K562 (cell line): ENCODE data around the gene ESPN. TPM values are rescaled to one million over a fixed set of nuclear protein-coding genes. Genes with fewer than 3 reads are reported as not detected.

Experiments
- ATAC-seq: fragments of 200-7000 bp; cut with Tn5 transposase; 3 replicates; pipeline ENCODE4 v1.9.1; 2020; ENCODE audit warnings: moderate library complexity
- BruUV-seq: library from RNA; stranded (reverse); fragments of 400-500 nt; replicated peaks from 2 replicates; lab custom pipeline; 2021; lab: Mats Ljungman, UMichigan
- CTCF ChIA-PET: fragments of 300-600 bp; formaldehyde crosslinking; extraction: SDS; loops from one replicate; lab custom pipeline; 2021; ENCODE audit warnings: low intra/inter-chr PET ratio; lab: Yijun Ruan, JAX
- POLR2A ChIA-PET: fragments of 300-600, 350-650 bp; sonication (Branson Sonifier 250); formaldehyde crosslinking; extraction: SDS; loops from one replicate; lab custom pipeline; 2021; ENCODE audit warnings: antibody characterized with exemption, inconsistent platforms; lab: Yijun Ruan, JAX
- DNase-seq, 4 experiments: peaks; one replicate each; pipeline versions ENCODE4 v3.0.0 to v3.0.0-alpha.2; 2011 to 2018; ENCODE audit warnings: low spot score in 3 of 4, mixed read lengths in 3 of 4; ENCODE audit errors: extremely low read depth in 1 of 4
- FAIRE-seq: peaks from 2 replicates; lab custom pipeline; 2011; peaks lifted over from hg19 to GRCh38; lab: Jason Lieb, UNC
- H2AFZ ChIP-seq: 2 replicates; pipeline ENCODE4 v1.6.0; 2011; ENCODE audit warnings: low read depth, low read length, control low read depth, inconsistent platforms
- H3K27ac ChIP-seq: fragments of 200-600 bp; 3 replicates; pipeline ENCODE4 v1.8.0; 2011; ENCODE audit warnings: low read depth, mild to moderate bottlenecking, control low read depth, inconsistent platforms, low read length, moderate library complexity, mixed read lengths; ENCODE audit errors: extremely low read depth
- H3K27me3 ChIP-seq, 2 experiments: fragments of 300-600 bp in 1 of 2; 2 replicates in 1 of 2; 3 replicates in 1 of 2; pipeline versions ENCODE4 v1.6.0 to v1.8.0; 2011; ENCODE audit warnings: inconsistent platforms in 2 of 2, low read length in 2 of 2, mild to moderate bottlenecking in 1 of 2, mixed read lengths in 1 of 2, moderate library complexity in 1 of 2; ENCODE audit not compliant: control insufficient read depth in 2 of 2, insufficient read depth in 2 of 2
- H3K36me3 ChIP-seq: fragments of 300-600 bp; 3 replicates; pipeline ENCODE4 v1.8.0; 2011; ENCODE audit warnings: mild to moderate bottlenecking, low read length, inconsistent platforms; ENCODE audit not compliant: control insufficient read depth, insufficient read depth
- H3K4me1 ChIP-seq, 2 experiments: fragments of 200-600 bp in 1 of 2; replicated peaks in 1 of 2; 2 replicates in 1 of 2; 3 replicates in 1 of 2; pipeline versions ENCODE4 v1.5.1 to v1.8.0; 2011; ENCODE audit warnings: inconsistent platforms in 2 of 2, low read length in 2 of 2, mild to moderate bottlenecking in 1 of 2, mixed read lengths in 1 of 2, moderate library complexity in 1 of 2; ENCODE audit not compliant: control insufficient read depth in 2 of 2, insufficient read depth in 2 of 2
- H3K4me2 ChIP-seq: 2 replicates; pipeline ENCODE4 v1.6.1; 2011; ENCODE audit warnings: low read length, control low read depth, inconsistent platforms, mixed read lengths; ENCODE audit not compliant: insufficient read depth
- H3K4me3 ChIP-seq: fragments of 200-600 bp; sonication (generic), shearing (Covaris generic); 2 replicates; pipeline ENCODE4 v1.5.1; 2016; ENCODE audit warnings: control low read depth, inconsistent platforms
- H3K79me2 ChIP-seq: fragments of 200-600 bp; 3 replicates; pipeline ENCODE4 v1.8.0; 2011; ENCODE audit warnings: low read length, inconsistent platforms; ENCODE audit not compliant: control insufficient read depth, insufficient read depth
- H3K9ac ChIP-seq, 2 experiments: 2 replicates each; pipeline versions ENCODE4 v1.6.0 to v1.6.1; 2011; ENCODE audit warnings: low read depth in 2 of 2, low read length in 2 of 2, control low read depth in 1 of 2, inconsistent platforms in 1 of 2, mild to moderate bottlenecking in 1 of 2, mixed read lengths in 1 of 2; ENCODE audit not compliant: insufficient read depth in 1 of 2
- H3K9me1 ChIP-seq: one replicate; pipeline ENCODE4 v1.6.0; 2011; ENCODE audit warnings: inconsistent platforms, mild to moderate bottlenecking, low read length, moderate library complexity; ENCODE audit not compliant: control insufficient read depth, insufficient read depth
- H3K9me3 ChIP-seq: replicated peaks from 2 replicates; pipeline ENCODE4 v1.5.1; 2011; ENCODE audit warnings: low read depth, low read length, inconsistent platforms; ENCODE audit not compliant: control insufficient read depth, insufficient read depth
- H4K20me1 ChIP-seq: replicated peaks from 2 replicates; pipeline ENCODE4 v1.6.1; 2011; ENCODE audit warnings: low read length, inconsistent platforms, mixed read lengths; ENCODE audit not compliant: control insufficient read depth, insufficient read depth
- BRF1 ChIP-seq: IDR thresholded peaks from 3 replicates; pipeline ENCODE4 v1.6.1; 2011; ENCODE audit warnings: borderline replicate concordance, mild to moderate bottlenecking; ENCODE audit not compliant: insufficient read length; ENCODE audit errors: extremely low read depth
- EZH2 ChIP-seq: IDR thresholded peaks from 2 replicates; pipeline ENCODE4 v1.6.1; 2012; ENCODE audit warnings: low read depth, mild to moderate bottlenecking, inconsistent platforms, low read length, borderline replicate concordance
- FOXK1 ChIP-seq: sonication (generic); formaldehyde crosslinking; IDR thresholded peaks from 2 replicates; pipeline ENCODE4 v1.8.0; 2022; ENCODE audit warnings: missing genetic modification reagents, mild to moderate bottlenecking, borderline replicate concordance
- FOXP4 ChIP-seq: sonication (generic); formaldehyde crosslinking; IDR thresholded peaks from 2 replicates; pipeline ENCODE4 v1.8.0; 2022; ENCODE audit warnings: mild to moderate bottlenecking, missing genetic modification reagents, borderline replicate concordance
- HMGN3 ChIP-seq: IDR thresholded peaks from 2 replicates; pipeline ENCODE4 v1.6.1; 2011; ENCODE audit warnings: borderline replicate concordance, low read depth, mild to moderate bottlenecking, mixed read lengths, low read length; ENCODE audit not compliant: insufficient read length; ENCODE audit errors: extremely low read depth
- KLF16 ChIP-seq: IDR thresholded peaks from 2 replicates; pipeline ENCODE4 v1.6.1; 2016; ENCODE audit warnings: antibody characterized with exemption
- MTA3 ChIP-seq: fragments of 450-650 bp; formaldehyde crosslinking; IDR thresholded peaks from 2 replicates; pipeline ENCODE4 v1.6.1; 2017; ENCODE audit warnings: mild to moderate bottlenecking, borderline replicate concordance
- NR4A1 ChIP-seq, 2 experiments: fragments of 250-450 bp in 1 of 2; fragments of 450-650 bp in 1 of 2; sonication (Bioruptor Pico) in 1 of 2; IDR thresholded peaks; 2 replicates each; pipeline versions ENCODE4 v1.4.0 to v1.6.1; 2016 to 2020; ENCODE audit warnings: mild to moderate bottlenecking in 2 of 2, missing compliant biosample characterization in 1 of 2, missing genetic modification characterization in 1 of 2, moderate library complexity in 1 of 2
- NRF1 ChIP-seq, 2 experiments: fragments of 450-650 bp; IDR thresholded peaks in 1 of 2; conservative IDR thresholded peaks in 1 of 2; 2 replicates each; pipeline ENCODE4 v1.6.1; 2014; ENCODE audit warnings: mild to moderate bottlenecking in 2 of 2
- RBBP5 ChIP-seq: fragments of 200-600 bp; sonication (generic); IDR thresholded peaks from 2 replicates; pipeline ENCODE4 v1.6.1; 2012; ENCODE audit warnings: borderline replicate concordance, mild to moderate bottlenecking, low read length, control low read depth, inconsistent platforms; ENCODE audit not compliant: insufficient read depth, poor library complexity, severe bottlenecking
- ZBTB5 ChIP-seq: fragments of 450-650 bp; IDR thresholded peaks from 2 replicates; pipeline ENCODE4 v1.6.1; 2017; ENCODE audit warnings: antibody characterized with exemption
- ZNF583 ChIP-seq: fragments of 250-450 bp; sonication (Bioruptor Pico); IDR thresholded peaks from 2 replicates; pipeline ENCODE4 v1.4.0; 2020
- ZNF764 ChIP-seq: fragments of 250-450 bp; sonication (Bioruptor Pico); IDR thresholded peaks from 2 replicates; pipeline ENCODE4 v1.4.0; 2020; ENCODE audit warnings: low read depth, mild to moderate bottlenecking, moderate library complexity
- ZNF830 ChIP-seq: fragments of 250-450 bp; sonication (Bioruptor Pico); IDR thresholded peaks from 2 replicates; pipeline ENCODE4 v1.5.0; 2021; ENCODE audit warnings: mild to moderate bottlenecking
- WGBS: fragments of 100-300 bp; shearing (Covaris generic); methylation state at CpG from one replicate; pipeline ENCODE4 v1.1.6; 2016; ENCODE audit warnings: low coverage, mixed read lengths; ENCODE audit not compliant: insufficient coverage; ENCODE audit errors: missing lambda C conversion rate; 5-methylcytosine and 5-hydroxymethylcytosine counted together
- in situ Hi-C: fragments of 300-500 bp; cut with MboI; formaldehyde crosslinking; loops from 4 replicates; pipeline ENCODE4 v1.15.0; 2018; ENCODE audit warnings: inconsistent platforms, mixed read lengths
- intact Hi-C: fragments of 100-400 bp; cut with micrococcal nuclease; formaldehyde crosslinking; loops from 2 replicates; pipeline ENCODE4 v1.14.2; 2022
- polyA plus RNA-seq, 8 experiments: library from polyadenylated mRNA; depleted of rRNA in 4 of 8; stranded (reverse) in 5 of 8; unstranded in 3 of 8; fragments of >200 nt; fragmentation: Nextera tagmentation in 2 of 8; fragmentation: Illumina TruSeq in 1 of 8; extraction: Ambion mirVana in 2 of 8; extraction: Trizol in 1 of 8; gene quantifications; 2 replicates each; pipeline versions ENCODE4 v1.2.1 to v1.2.3, GENCODE V29; 2011 to 2014; ENCODE audit warnings: inconsistent platforms in 1 of 8, missing spikeins in 1 of 8
- total RNA-seq, 7 experiments: library from RNA; depleted of rRNA in 6 of 7; stranded (reverse); fragments of >200 nt in 6 of 7; fragmentation: Illumina TruSeq in 2 of 7; extraction: Trizol in 2 of 7; gene quantifications; 2 replicates each; pipeline versions ENCODE4 v1.2.1 to v1.2.3, GENCODE V29; 2011 to 2021; ENCODE audit warnings: low replicate concordance in 1 of 7

The ESPN gene
- total and polyA plus RNA-seq, 9 of the 15 experiments (the other 6 are each of a cell fraction or from before 2014, with no cell fraction given) = 0.07 to 1.2 (median 0.45) TPM; not detected in 3

- H4K20me1 ChIP-seq = peaks cover 27% of the 10 kb centered on the region; the same call in 1 of the 2 replicates
- intact Hi-C loops (no loop called here), in situ Hi-C loops (no loop called here)
- ATAC-seq (peak; percentile 69), DNase-seq (peak; percentile 70 to 95 (median 87)), FAIRE-seq (no peak)
- peak within 1 kb of the TSS in 1 of 2 experiments; percentile 87; a peak in 2 of 4 replicates for H3K9ac ChIP-seq
- peak within 1 kb of the TSS; percentile 15; the same call in 1 of the 2 replicates for H3K4me3 ChIP-seq
- H3K27me3 ChIP-seq = peaks cover 57 to 89% of the 10 kb centered on the region in 2 experiments; a peak in 4 of 5 replicates
- H3K9me3 ChIP-seq = no peaks in the 10 kb centered on the region
- POLR2A ChIA-PET = interaction anchor here (0.7 to 0.9 kb wide), 2 partner anchors 9 to 57 kb away, joined by 3 read pairs; no protein-coding TSS in a partner anchor
- H2AFZ ChIP-seq = peak within 1 kb of the TSS; percentile 67
- no peaks in the 10 kb centered on the region for H3K36me3 ChIP-seq
- no TSS peak for BruUV-seq
- H3K27ac ChIP-seq = no peak within 1 kb of the TSS
- no peaks in the 10 kb centered on the region for H3K79me2 ChIP-seq
- CTCF ChIA-PET = no interaction called here
- 1% methylated on average over 41 of the region's 62 CpGs for WGBS
- peaks cover 15 to 44% of the 10 kb centered on the region in 2 experiments for H3K4me1 ChIP-seq
- H3K9me1 ChIP-seq = no peaks in the 10 kb centered on the region
- peak within 1 kb of the TSS; percentile 55 for H3K4me2 ChIP-seq
- TF ChIP-seq KLF16 (no peak), ZBTB5 (no peak), ZNF583 (peak; percentile 23; the same call in 1 of the 2 replicates), NRF1 (conservative IDR thresholded peaks at IDR 0.05 in 1 of 2, IDR thresholded peaks at IDR 0.05 in 1 of 2) (peak; percentile 78), BRF1 (no peak), ZNF764 (CRISPR knock-in tag) (no peak), HMGN3 (peak; percentile 11), RBBP5 (peak; percentile 27), FOXP4 (CRISPR knock-in tag) (0 out of 2 replicates have a peak, but pooled peaks have one; percentile 67), FOXK1 (CRISPR knock-in tag) (0 out of 2 replicates have a peak, but pooled peaks have one; percentile 17), NR4A1 (CRISPR knock-in tag; IDR thresholded peaks at IDR 0.05) (no peak), NR4A1 (tag; IDR thresholded peaks at IDR 0.05) (no peak), ZNF830 (CRISPR knock-in tag) (0 out of 2 replicates have a peak, but pooled peaks have one; percentile 26), EZH2 (peak; percentile 89; the same call in 1 of the 2 replicates), MTA3 (0 out of 2 replicates have a peak, but pooled peaks have one; percentile 29)
Observed at GRCh38 chr1:6419804-6420453, 4.6 kb upstream of the ESPN start, which contains the start of gene HES2. TSS of gene HES2 (minus strand) at chr1:6419919. CDS start at chr1:6419820, 99 bp downstream.
